Measurements from ENCODE around the gene DBNDD1.

Gene DBNDD1

DNA sequence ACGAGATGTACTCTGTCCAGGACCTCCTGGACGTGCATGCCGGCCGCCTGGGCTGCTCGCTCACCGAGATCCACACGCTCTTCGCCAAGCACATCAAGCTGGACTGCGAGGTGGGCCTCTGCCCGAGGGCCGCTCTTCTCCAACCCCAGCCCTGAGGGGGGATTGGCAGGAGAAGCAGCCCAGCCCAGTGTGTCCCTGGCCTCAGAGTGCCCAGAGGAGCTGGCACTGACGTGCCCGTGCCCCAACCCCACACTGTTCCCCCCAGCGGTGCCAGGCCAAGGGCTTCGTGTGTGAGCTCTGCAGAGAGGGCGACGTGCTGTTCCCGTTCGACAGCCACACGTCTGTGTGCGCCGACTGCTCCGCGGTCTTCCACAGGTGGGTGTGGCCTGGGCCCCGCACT is 55.1 kb downstream of the DBNDD1 start:
- TF ChIP-seq POLR2A (IDR thresholded peaks at IDR 0.05; ENCODE audit: low read length) (no peak), GATA1 (IDR thresholded peaks at IDR 0.05; ENCODE audit: low read depth, low read length) (no peak)
- DNase-seq: no peak

DNA sequence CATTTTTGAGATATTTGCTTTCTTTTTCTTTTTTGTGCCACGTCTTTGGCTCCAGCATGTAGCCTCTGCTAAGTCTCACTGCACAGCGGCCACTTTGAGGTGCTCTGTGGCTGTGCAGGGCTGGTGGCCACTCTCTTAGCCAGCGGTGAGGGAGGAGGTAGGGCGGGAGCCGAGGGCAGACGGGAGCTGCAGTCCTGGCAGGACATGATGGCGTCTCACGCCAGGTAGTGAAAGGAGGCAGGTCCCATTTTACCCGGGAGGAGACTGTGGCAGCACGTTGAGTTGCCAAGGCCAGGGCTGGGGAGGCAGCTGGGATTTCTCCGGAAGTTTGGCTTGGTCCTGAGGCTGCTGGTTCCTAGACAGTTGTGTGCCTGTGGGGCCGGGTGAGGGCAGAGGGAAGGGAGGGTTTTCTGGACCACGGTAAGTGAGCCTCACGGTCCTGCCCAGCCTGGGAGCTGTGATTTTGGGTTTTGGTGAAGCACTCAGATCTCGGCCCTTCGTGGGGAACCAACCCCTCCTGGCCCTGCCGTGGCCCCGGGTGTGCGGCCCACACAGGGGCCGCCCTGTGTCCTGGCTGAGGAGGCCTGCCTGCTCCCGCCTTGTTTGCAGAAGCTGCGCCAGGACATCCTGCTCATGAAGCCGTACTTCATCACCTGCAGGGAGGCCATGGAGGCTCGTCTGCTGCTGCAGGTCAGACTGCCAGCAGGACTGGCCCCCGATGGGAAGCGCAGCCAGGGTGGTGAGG is 56.3 kb downstream of the DBNDD1 start:
- no peak for DNase-seq
- TF ChIP-seq GATA1 (IDR thresholded peaks at IDR 0.05; ENCODE audit: low read depth, low read length): no peak
- TF ChIP-seq POLR2A (IDR thresholded peaks at IDR 0.05; ENCODE audit: low read length): no peak

DNA sequence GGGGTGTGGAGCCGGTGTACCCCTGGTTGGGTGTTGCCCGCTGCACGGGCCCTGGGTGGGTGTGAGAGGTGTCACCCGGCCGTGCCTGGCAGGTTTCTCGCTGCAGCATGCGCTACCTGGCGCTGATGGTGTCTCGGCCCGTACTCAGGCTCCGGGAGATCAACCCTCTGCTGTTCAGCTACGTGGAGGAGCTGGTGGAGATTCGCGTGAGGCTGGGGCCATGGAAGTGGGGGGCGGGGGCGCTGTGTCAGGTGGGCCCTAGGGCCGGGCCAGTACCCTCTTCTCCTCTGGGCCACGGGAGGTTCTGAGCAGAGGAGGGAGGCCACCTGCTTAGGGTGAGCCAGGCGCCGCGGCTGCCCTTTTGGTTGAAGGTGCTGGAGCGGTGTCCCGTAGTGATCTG is 57.3 kb downstream of the DBNDD1 start:
- no peak for DNase-seq
- no peak for TF ChIP-seq GATA1 (IDR thresholded peaks at IDR 0.05; ENCODE audit: low read depth, low read length)
- no peak for TF ChIP-seq POLR2A (IDR thresholded peaks at IDR 0.05; ENCODE audit: low read length)

DNA sequence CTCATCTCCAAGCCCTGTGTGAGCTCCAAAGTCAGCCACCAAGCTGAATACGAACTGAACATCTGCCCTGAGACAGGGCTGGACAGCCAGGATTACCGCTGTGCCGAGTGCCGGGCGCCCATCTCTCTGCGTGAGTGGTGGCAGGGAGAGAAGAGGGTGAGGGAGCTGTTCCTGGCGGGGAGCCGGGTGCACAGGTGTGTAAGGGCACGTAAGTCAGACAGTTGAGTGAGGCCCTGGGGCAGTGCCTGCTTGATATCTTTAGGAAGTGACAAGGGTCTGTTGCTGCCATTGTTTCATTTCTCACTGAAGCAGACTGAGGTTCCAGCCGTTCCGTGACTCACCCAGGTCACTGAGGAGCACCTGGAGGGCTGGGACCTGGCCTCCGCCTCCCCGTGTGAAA is 58.3 kb downstream of the DBNDD1 start:
- no peak for DNase-seq
- no peak for TF ChIP-seq POLR2A (IDR thresholded peaks at IDR 0.05; ENCODE audit: low read length)
- no peak for TF ChIP-seq GATA1 (IDR thresholded peaks at IDR 0.05; ENCODE audit: low read depth, low read length)

DNA sequence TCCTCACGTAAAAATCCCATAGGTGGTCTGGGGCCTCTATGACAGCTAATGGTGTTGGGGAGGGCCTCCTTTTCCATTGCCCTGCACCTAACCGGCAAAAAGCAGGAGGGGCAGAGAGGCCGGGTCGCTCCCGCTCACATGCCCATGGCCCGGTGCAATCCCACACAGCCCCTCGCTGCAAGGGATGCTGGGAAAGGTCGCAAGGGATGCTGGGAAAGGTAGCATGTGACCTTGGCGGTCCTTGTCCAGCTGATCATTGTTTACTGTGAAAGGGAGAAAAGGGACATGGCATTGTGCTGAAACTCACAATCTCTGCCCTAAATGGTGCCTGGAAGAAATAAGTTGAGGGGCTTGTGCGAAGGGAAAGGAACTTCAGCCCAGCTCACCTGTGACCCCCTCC is 60.7 kb downstream of the DBNDD1 start:
- no peak for TF ChIP-seq POLR2A (IDR thresholded peaks at IDR 0.05; ENCODE audit: low read length)
- no peak for TF ChIP-seq GATA1 (IDR thresholded peaks at IDR 0.05; ENCODE audit: low read depth, low read length)

DNA sequence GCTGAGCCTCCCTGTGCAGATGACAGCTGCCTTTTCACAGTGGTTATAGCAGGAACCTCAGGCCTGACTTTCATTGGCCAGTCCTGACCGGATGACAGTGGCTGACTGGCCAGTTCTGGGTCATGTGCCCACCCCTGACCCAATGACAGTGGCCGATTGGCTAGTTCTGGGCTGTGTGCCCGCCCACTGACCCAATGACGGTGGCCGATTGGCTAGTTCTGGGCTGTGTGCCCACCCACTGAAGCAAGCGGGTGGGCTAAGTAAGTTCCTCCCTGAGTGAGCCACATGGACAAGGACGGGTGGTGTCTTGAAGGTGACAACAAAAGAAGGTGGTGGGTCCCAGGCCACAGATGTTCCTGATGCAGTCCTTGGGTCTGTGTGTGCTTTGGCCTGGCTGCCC is 61.2 kb downstream of the DBNDD1 start:
- DNase-seq: peak; percentile 37 to 39
- TF ChIP-seq POLR2A (IDR thresholded peaks at IDR 0.05; ENCODE audit: low read length) (no peak), GATA1 (IDR thresholded peaks at IDR 0.05; ENCODE audit: low read depth, low read length) (no peak)

More for the DNA sequence above, 60.7 kb downstream of the DBNDD1 start:
- DNase-seq: no peak

DNA sequence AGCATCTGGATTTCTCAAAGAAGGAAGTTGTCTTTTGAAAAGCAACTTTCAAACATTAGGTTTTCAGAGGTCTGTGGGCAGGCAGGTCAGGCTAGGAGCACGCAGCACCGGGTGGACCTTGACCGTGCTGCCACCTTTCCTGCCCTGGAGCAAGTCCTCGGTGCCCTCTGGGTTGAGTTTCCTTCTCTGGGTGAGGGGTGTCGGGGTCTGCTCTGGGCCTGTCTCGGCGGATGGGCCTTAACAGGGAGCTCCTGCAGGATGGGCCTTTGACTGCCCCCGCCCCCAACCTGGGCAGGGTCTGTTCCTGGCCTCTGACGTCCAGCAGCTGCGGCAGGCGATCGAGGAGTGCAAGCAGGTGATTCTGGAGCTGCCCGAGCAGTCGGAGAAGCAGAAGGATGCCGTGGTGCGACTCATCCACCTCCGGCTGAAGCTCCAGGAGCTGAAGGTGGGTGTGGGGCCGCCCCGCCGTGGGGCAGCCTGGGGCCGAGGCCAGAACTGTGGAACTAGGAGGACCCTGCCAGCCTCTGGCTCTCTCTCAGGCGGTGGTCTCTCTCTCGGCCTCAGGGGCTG is 62.0 kb downstream of the DBNDD1 start:
- no peak for DNase-seq
- TF ChIP-seq POLR2A (IDR thresholded peaks at IDR 0.05; ENCODE audit: low read length): no peak
- TF ChIP-seq GATA1 (IDR thresholded peaks at IDR 0.05; ENCODE audit: low read depth, low read length): no peak

DNA sequence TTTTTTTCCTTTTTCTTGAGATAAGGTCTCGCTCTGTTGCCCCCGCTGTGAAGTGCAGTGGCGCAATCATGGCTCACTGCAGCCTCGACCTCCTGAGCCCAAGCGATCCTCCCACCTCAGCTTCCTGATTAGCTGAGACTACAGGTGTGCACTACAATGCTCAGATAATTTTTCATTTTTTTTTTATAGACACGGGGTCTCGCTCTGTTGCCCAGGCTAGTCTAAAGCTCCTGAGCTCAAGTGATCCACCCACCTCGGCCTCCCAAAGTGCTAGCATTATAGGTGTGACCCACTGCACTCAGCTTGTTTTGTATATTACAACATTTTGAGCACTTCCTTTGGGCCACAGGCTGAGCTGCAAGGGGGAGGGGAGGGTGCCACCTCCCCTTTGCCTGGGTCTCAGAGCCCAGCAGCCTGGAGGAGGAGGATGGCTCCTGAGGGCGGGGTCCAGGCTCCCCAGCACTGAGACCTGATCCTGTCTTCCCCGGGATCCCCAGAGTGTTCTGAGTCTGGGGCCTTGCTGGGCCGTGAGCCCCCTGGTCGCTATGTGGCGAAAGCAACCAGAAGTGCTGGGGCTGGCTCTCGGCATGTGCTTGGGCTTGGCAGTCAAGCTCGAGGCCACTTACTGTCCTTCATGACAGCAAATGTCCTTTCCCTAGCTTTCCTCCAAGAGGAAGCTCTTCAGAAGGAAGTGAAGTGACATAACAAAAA is 62.6 kb downstream of the DBNDD1 start:
- DNase-seq: no peak
- TF ChIP-seq POLR2A (IDR thresholded peaks at IDR 0.05; ENCODE audit: low read length) (no peak), GATA1 (IDR thresholded peaks at IDR 0.05; ENCODE audit: low read depth, low read length) (no peak)

DNA sequence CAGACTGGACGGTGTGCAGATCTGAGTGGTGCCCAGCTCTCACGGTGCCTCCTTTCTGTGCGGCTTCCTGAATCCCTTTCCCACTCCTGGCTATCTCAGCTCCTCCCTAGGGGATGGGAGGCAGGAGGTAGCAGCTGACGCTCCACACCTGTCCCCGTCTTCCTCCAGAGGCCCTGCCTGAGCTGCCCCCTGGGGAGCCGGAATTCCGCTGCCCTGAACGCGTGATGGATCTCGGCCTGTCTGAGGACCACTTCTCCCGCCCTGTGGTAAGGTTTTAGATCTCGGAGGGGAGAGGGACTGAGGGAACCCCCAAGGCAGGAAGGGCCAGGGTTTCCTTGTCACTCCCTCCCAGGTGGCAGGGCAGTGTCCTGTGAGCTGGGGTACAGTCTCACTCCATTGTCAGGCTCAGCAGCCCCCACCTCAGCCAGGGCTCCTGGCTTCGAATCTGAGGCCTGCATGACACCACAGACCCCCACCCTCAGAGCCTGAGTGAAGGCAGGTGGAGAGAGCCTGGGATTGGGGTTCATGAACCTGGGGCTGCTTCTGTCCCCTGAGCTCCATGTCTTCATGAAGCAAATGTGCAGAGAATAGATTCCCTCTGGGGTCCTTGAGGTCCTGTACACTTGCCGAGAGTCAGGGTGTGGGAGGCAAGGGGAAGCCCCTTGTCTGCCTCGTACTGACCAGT is 64.1 kb downstream of the DBNDD1 start:
- TF ChIP-seq POLR2A (IDR thresholded peaks at IDR 0.05; ENCODE audit: low read length): no peak
- TF ChIP-seq GATA1 (IDR thresholded peaks at IDR 0.05; ENCODE audit: low read depth, low read length): no peak
- no peak for DNase-seq

Measured in erythroblast (primary cell).